ENCODE results near the gene CLEC20A. TPM values are rescaled to one million over a fixed set of nuclear protein-coding genes. Genes with fewer than 3 reads are reported as not detected.

Gene CLEC20A
- total RNA-seq, 2 donors from 2014 or later, result not detected

DNA sequence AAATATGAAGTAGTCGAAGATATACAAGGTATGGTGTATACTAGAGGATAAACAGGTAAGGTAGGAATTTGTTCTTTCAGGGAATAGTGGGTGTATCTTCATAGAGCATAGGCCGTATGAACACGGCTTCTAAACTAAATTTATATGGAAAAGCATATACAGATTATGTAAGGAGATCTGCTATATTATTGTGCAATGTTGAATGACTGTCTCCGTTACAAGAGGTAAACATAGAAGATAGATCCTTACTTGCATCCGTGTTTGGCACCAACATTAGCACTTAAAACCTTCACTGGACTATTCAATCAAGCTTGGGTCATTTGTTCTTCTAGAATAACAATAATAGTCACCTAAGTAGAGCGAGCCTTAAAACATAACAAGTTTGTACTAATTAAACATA, 45.9 kb downstream of the CLEC20A start:
- Histone ChIP-seq H3K36me3 (replicated peaks in 1 of 2; ENCODE audit: insufficient read depth in 1 of 2, low read depth in 2 of 2) (no peaks in the 10 kb centered on the region), H3K27ac (no peak overlapping the region), H3K9me3 (no peaks in the 10 kb centered on the region), H3K27me3 (no peaks in the 10 kb centered on the region), H3K4me3 (no peak overlapping the region), H3K4me1 (no peaks in the 10 kb centered on the region)
- no peak for TF ChIP-seq CTCF (IDR thresholded peaks at IDR 0.05)
- no peak for TF ChIP-seq POLR2A (IDR thresholded peaks at IDR 0.05)
- ATAC-seq (no peak), DNase-seq (no peak)
- intact Hi-C loops (cut with DNase I), result no loop called here
- 78 to 90% methylated on average over 6 of the region's 6 CpGs for WGBS, 2 donors

DNA sequence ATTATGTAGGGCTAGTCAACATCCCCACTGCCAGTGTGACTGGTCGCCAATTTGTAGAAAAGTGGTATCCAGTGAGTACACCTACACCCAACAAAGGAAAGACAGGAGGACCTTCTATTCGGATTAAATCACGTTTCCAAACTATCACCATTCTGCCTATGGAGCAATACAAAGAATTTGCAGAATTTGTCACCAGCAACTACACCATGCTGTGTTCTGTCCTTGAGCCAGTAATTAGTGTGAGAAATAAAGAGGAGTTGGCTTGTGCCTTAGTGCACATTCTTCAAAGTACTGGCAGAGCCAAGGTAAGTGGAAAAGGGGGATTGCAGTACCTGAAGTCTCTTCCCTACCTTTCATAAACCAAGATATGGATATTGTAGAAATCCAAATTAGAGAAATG, 53.8 kb downstream of the CLEC20A start:
- H3K36me3 ChIP-seq (replicated peaks in 1 of 2; ENCODE audit: insufficient read depth in 1 of 2, low read depth in 2 of 2), result peaks cover 0 to 5% of the 10 kb centered on the region in 2 donors
- TF ChIP-seq POLR2A (IDR thresholded peaks at IDR 0.05), result no peak
- no peak overlapping the region for H3K27ac ChIP-seq
- no peaks in the 10 kb centered on the region for H3K9me3 ChIP-seq
- no peaks in the 10 kb centered on the region for H3K4me1 ChIP-seq
- intact Hi-C loops (cut with DNase I), result no loop called here
- no peak for DNase-seq
- no peaks in the 10 kb centered on the region for H3K27me3 ChIP-seq
- 85 to 98% methylated on average over 3 of the region's 3 CpGs for WGBS, 2 donors
- ATAC-seq, result no peak
- H3K4me3 ChIP-seq, result no peak overlapping the region

DNA sequence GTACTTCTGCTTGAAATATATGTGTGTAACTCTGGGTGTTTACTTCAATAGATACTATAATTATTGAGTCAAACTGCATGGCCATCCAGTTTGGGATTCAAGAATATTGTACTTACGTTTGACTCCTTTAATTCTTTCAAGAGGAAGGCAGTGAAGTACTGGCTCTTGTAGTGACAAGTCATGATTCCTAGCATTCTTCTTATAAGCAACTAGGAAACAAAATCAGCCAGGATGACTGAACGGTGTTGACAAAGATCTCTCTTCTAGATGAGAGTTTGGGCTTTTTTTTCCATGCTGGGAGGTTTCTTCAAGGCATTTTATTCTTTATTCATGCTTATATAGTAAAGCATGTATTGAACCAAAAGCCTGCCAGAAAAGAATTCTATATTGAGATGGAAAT, 58.3 kb downstream of the CLEC20A start:
- H3K27ac ChIP-seq, result no peak overlapping the region
- H3K9me3 ChIP-seq, result no peaks in the 10 kb centered on the region
- H3K4me1 ChIP-seq, result no peaks in the 10 kb centered on the region
- WGBS, 2 donors, result 70 to 76% methylated on average over 2 of the region's 2 CpGs
- intact Hi-C loops (cut with DNase I), result no loop called here
- H3K27me3 ChIP-seq, result no peaks in the 10 kb centered on the region
- no peak for ATAC-seq
- TF ChIP-seq CTCF (IDR thresholded peaks at IDR 0.05) (no peak), POLR2A (IDR thresholded peaks at IDR 0.05) (no peak)
- DNase-seq, result no peak
- H3K4me3 ChIP-seq, result no peak overlapping the region
- H3K36me3 ChIP-seq (replicated peaks in 1 of 2; ENCODE audit: insufficient read depth in 1 of 2, low read depth in 2 of 2), result peaks cover 0 to 5% of the 10 kb centered on the region in 2 donors

DNA sequence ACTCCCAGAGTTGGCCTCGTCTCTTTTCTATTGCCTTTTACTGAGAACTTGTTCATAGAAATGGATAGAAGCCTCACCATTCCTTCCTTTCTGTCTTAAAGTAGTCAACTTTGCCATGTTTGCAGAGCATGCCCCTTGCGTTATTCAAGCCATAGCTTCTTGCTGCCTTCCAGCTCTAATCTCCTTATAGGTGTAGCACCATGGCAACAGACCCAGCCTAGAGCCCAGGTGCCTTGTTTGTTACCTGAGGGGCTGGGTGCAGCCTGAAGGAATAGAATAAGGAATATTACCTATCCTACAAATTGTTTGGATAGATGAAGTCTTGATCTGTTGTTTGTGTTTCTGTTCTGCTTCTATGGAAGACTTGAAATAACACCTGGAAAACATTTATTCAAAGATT, 59.9 kb downstream of the CLEC20A start:
- intact Hi-C loops (cut with DNase I), result no loop called here
- ATAC-seq, result no peak
- WGBS, 2 donors, result 84 to 91% methylated on average over 2 of the region's 2 CpGs
- Histone ChIP-seq H3K4me3 (no peak overlapping the region), H3K4me1 (no peaks in the 10 kb centered on the region), H3K36me3 (replicated peaks in 1 of 2; ENCODE audit: insufficient read depth in 1 of 2, low read depth in 2 of 2) (peaks cover 0 to 1% of the 10 kb centered on the region in 2 donors), H3K9me3 (no peaks in the 10 kb centered on the region), H3K27me3 (no peaks in the 10 kb centered on the region), H3K27ac (no peak overlapping the region)
- no peak for DNase-seq
- TF ChIP-seq CTCF (IDR thresholded peaks at IDR 0.05), result no peak
- TF ChIP-seq POLR2A (IDR thresholded peaks at IDR 0.05), result no peak

- no peak for ATAC-seq
- H3K4me1 ChIP-seq, result no peaks in the 10 kb centered on the region
- H3K27me3 ChIP-seq, result no peaks in the 10 kb centered on the region
- intact Hi-C loops (cut with DNase I), result no loop called here
- no peak for DNase-seq
- no peaks in the 10 kb centered on the region for H3K9me3 ChIP-seq
- H3K27ac ChIP-seq, result no peak overlapping the region
- TF ChIP-seq CTCF (IDR thresholded peaks at IDR 0.05), result no peak
- no peaks in the 10 kb centered on the region for H3K36me3 ChIP-seq (replicated peaks in 1 of 2; ENCODE audit: insufficient read depth in 1 of 2, low read depth in 2 of 2)
- no peak overlapping the region for H3K4me3 ChIP-seq
Measured at GRCh38 chr1:178434899-178435435, 61.8 kb downstream of the CLEC20A start.

All from body of pancreas (tissue), 4 donors.